ENCODE data around the gene ZNF710.

DNA sequence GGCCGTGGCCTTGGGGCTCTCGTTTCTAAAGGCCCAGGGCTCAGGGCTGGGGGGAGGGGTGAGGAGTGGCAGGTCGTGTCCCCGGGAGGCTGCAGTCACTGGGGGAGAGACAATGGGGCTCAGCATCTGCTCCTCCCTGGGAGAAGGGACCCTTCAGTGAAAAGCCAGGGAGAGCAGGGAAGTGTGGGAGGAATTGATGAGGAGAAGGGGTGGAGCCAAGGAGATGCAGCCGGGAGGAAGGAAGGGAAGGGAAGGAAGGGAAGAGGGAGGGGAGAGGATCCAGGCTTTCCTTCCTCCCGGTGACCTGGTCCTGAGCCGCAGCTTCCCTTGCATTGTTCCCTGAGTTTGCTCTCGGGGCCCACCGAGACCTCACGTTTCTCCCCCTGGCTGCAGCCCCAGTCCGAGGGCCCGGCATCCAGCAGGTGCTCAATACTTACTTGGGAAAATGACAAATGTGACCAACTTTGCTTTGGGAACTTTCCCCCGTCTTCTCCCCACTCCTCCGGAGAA is 1.4 kb upstream of the ZNF710 start:
- TF ChIP-seq, protein P1, sequence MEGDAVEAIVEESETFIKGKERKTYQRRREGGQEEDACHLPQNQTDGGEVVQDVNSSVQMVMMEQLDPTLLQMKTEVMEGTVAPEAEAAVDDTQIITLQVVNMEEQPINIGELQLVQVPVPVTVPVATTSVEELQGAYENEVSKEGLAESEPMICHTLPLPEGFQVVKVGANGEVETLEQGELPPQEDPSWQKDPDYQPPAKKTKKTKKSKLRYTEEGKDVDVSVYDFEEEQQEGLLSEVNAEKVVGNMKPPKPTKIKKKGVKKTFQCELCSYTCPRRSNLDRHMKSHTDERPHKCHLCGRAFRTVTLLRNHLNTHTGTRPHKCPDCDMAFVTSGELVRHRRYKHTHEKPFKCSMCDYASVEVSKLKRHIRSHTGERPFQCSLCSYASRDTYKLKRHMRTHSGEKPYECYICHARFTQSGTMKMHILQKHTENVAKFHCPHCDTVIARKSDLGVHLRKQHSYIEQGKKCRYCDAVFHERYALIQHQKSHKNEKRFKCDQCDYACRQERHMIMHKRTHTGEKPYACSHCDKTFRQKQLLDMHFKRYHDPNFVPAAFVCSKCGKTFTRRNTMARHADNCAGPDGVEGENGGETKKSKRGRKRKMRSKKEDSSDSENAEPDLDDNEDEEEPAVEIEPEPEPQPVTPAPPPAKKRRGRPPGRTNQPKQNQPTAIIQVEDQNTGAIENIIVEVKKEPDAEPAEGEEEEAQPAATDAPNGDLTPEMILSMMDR (conservative IDR thresholded peaks at IDR 0.05; ENCODE audit: low read length), result no peak
- TF ChIP-seq EZH2phosphoT487 (IDR thresholded peaks at IDR 0.05; ENCODE audit: borderline replicate concordance, low read depth, low read length), result no peak

Data from OCI-LY7 (cell line).